Bronchial epithelial cell (primary cell): ENCODE results near the gene DCP2. TPM values are rescaled to one million over a fixed set of nuclear protein-coding genes. Genes with fewer than 3 reads are reported as not detected.

Source experiments
- DNase-seq: peaks from one replicate; pipeline ENCODE4 v3.0.0-alpha.2; 2010; ENCODE audit warnings: low read depth
- FAIRE-seq: peaks from 2 replicates; lab custom pipeline; 2011; peaks lifted over from hg19 to GRCh38; lab: Jason Lieb, UNC
- H3K27me3 ChIP-seq: 2 replicates; pipeline ENCODE4 v1.5.1; 2011; ENCODE audit warnings: low read length; ENCODE audit not compliant: control insufficient read depth, insufficient read depth
- H3K36me3 ChIP-seq: 2 replicates; pipeline ENCODE4 v1.5.1; 2011; ENCODE audit warnings: low read length; ENCODE audit not compliant: control insufficient read depth, insufficient read depth
- H3K4me3 ChIP-seq: 2 replicates; pipeline ENCODE4 v1.5.1; 2011; ENCODE audit warnings: mild to moderate bottlenecking, low read depth, low read length, control low read depth
- total RNA-seq: library from RNA; depleted of rRNA; stranded (reverse); fragments of >200 nt; gene quantifications from 2 replicates; pipeline ENCODE4 v1.2.1, GENCODE V29; 2014
- TF ChIP-seq, protein P1 (sequence below): IDR thresholded peaks from 2 replicates; pipeline ENCODE4 v1.5.1; 2011; ENCODE audit warnings: mild to moderate bottlenecking, moderate library complexity, low read length, control low read depth, inconsistent platforms; ENCODE audit not compliant: insufficient read depth, severe bottlenecking

Gene DCP2
- total RNA-seq, 1 donor from 2014 or later = 24.0 TPM

DNA sequence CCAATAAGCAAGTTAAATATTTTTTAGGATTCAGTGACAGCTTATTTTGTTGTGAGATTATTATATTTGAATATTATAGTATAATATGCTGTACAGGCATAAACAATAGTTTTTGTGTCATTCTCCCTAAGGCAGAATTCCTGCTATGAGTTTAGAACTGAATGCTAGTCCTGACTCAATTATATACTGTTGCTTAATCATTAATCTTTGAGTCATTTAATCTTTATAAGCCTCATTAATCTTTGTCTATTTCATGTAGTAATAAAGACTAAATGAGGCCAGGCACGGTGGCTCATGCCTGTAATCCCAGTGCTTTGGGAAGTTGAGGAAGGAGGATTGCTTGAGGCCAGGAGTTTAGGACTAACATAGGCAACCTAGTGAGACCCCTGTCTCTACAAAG is 3.6 kb upstream of the DCP2 start:
- TF ChIP-seq, protein P1, sequence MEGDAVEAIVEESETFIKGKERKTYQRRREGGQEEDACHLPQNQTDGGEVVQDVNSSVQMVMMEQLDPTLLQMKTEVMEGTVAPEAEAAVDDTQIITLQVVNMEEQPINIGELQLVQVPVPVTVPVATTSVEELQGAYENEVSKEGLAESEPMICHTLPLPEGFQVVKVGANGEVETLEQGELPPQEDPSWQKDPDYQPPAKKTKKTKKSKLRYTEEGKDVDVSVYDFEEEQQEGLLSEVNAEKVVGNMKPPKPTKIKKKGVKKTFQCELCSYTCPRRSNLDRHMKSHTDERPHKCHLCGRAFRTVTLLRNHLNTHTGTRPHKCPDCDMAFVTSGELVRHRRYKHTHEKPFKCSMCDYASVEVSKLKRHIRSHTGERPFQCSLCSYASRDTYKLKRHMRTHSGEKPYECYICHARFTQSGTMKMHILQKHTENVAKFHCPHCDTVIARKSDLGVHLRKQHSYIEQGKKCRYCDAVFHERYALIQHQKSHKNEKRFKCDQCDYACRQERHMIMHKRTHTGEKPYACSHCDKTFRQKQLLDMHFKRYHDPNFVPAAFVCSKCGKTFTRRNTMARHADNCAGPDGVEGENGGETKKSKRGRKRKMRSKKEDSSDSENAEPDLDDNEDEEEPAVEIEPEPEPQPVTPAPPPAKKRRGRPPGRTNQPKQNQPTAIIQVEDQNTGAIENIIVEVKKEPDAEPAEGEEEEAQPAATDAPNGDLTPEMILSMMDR = no peak
- H3K27me3 ChIP-seq = no peaks in the 10 kb centered on the region
- FAIRE-seq = no peak
- H3K36me3 ChIP-seq = no peaks in the 10 kb centered on the region
- DNase-seq = peak; percentile 52
- no peak overlapping the region for H3K4me3 ChIP-seq

DNA sequence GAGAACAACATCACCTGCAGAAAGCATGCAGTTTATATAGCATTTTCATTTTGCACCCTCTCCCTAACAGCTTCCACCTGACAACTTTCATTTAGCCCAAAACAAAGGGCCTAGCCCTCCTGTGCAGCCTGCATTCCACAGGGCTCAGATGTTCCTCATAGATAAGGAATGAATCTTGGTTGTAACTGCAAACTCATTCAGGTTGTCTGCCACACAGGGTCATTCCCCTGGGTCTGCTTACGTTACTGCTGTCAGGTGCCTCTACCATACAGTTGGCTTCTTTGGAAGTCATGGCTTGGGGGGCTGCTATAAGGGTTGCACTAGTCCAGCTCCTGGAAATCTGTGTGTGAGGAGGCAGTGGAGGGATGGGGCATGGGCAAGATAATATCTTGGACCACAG is 2.7 kb upstream of the DCP2 start:
- H3K27me3 ChIP-seq = no peaks in the 10 kb centered on the region
- FAIRE-seq (no peak), DNase-seq (no peak)
- H3K4me3 ChIP-seq = no peak overlapping the region
- TF ChIP-seq, protein P1 = no peak
- H3K36me3 ChIP-seq = no peaks in the 10 kb centered on the region

DNA sequence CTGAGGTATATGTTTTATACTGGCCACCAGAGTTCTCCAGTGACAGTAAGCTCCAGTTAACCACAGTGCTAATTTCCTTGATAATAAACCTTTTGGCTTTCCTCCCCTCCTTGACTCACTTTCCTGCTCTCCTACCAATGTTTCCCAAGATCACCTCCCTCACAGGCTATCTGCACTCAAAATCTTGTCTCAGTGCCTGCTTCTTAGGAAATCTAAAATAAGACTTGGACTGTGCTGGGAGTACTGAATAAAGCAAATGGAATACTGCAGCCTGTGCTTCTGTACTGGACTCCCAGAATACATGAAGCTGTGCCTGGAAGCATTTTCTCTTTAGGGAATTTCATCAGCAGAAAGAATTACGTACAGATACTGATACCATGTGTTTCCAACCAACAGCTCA is 1.7 kb upstream of the DCP2 start:
- TF ChIP-seq, protein P1 = no peak
- H3K36me3 ChIP-seq = no peaks in the 10 kb centered on the region
- no peak for FAIRE-seq
- no peak for DNase-seq
- H3K4me3 ChIP-seq = no peak overlapping the region
- H3K27me3 ChIP-seq = no peaks in the 10 kb centered on the region

DNA sequence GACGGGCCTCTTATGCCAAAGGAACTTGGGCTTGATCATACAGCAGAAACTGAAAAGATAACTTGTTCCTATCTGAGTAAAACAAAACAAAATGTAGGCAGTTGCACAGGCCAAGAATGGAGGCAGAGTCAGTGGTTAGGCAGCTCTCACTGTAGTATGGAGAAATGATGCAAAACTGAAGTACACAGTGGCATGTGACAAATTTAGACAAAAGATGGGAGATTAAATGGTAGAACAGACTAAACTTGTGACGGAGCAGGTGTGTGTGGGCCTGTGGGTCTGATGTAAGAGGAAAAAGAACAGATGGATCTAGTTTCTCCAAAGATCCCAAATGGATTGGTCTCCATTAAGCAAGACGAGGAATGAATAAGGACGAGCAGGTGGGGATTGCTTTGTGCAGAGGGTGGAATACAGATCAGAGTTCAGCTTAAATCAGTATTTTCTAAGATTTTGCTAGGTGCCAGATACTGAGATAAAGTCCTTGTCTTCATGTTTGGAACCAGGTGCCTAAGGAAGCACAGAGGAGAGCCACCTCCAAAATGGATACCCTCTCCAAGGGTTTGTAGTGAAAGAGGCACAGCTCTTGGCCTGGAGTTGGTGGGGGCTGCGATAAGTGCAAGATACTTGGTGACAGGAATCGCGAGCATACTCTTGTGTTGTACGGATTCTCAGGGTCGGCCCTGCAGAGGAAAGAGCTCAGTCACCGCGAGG is 722 bp upstream of the DCP2 start:
- DNase-seq = no peak
- FAIRE-seq = no peak
- H3K36me3 ChIP-seq = no peaks in the 10 kb centered on the region
- H3K27me3 ChIP-seq = no peaks in the 10 kb centered on the region
- peak overlapping the region; percentile 95 for H3K4me3 ChIP-seq
- TF ChIP-seq, protein P1 = no peak

DNA sequence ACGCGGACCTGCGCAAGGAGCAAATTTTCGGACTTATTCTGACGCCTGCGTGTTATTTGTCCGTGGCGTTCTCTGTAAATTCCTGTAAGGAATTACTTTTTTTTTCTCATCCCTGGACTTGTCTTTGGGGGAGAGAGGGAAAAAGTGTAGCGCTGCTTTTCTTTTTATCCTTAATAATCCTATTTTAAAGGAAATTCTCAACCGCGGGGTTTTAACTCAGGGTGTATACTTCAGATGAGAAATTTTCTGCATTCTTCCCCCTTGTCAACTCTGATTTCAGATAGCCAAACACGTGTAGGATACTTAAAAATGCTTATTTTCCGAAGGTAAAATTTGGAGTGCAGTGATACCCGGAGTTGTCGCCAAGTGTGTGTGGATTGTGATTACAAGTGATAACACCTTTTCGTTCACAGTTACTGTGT is 853 bp downstream of the DCP2 start:
- peak overlapping the region; percentile 95 for H3K4me3 ChIP-seq
- TF ChIP-seq, protein P1 = no peak
- peaks cover 1% of the 10 kb centered on the region for H3K36me3 ChIP-seq
- no peaks in the 10 kb centered on the region for H3K27me3 ChIP-seq
- FAIRE-seq (no peak), DNase-seq (no peak)

DNA sequence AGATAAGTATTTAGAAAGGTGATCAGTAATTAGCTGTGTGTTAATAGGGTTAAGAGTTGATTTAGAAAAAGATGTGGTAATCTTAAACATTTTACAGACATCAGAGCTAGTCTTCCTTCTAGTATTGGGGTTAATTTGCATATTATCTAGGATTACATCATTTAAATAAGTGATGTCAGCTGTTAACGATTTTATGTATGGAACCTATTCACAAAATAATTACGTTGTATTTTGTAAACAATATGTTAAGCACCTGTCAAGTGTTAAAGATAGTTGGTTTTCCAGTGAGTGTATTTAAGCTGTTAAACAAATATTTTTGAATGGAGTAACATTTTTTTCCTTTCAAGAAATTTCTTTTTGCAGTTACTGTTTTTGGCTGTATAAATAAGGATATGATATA is 2.2 kb downstream of the DCP2 start:
- FAIRE-seq (no peak), DNase-seq (peak; percentile 31)
- Histone ChIP-seq H3K27me3 (no peaks in the 10 kb centered on the region), H3K4me3 (no peak overlapping the region), H3K36me3 (peaks cover 1% of the 10 kb centered on the region)
- TF ChIP-seq, protein P1 = no peak
